ENCODE data around the gene MKRN1. TPM values are rescaled to one million over a fixed set of nuclear protein-coding genes. Genes with fewer than 3 reads are reported as not detected.

The MKRN1 gene
- total RNA-seq, 4 donors from 2014 or later: 143 to 288 (median 187) TPM

DNA sequence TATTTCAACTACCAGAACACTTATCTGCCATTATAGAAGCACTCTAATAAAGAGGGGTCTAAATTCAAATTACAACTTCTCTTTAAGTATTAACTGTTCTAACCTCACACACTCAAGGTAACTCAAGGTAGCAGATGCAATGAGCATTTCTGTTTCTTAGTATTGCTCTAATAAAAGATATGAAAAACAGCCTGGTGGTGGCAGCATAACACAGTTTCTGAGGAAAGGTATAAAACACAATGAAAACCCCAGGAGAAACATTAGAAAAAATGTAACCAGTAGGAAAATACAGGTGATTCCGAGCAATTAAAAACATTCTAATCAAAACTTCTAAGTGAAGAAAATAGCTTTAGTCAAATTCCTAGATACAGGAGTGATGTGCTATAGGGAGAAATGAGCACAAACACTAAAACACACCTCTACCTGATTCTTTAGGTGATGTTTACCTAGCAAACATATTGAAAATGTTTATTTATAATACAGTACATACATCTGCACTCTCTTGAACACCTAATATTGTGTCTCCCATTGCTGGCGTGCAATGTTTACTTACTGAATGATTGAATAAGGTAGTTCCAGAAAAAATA, 3.5 kb downstream of the MKRN1 start:
- no peak overlapping the region for H3K4me3 ChIP-seq
- peaks cover 0 to 14% (median 3%) of the 10 kb centered on the region in 4 donors for H3K36me3 ChIP-seq
- H3K27me3 ChIP-seq: no peaks in the 10 kb centered on the region
- peaks cover 14 to 37% (median 23%) of the 10 kb centered on the region in 4 donors for H3K4me1 ChIP-seq
- TF ChIP-seq POLR2AphosphoS5 (IDR thresholded peaks at IDR 0.05): no peak
- TF ChIP-seq, protein P1, sequence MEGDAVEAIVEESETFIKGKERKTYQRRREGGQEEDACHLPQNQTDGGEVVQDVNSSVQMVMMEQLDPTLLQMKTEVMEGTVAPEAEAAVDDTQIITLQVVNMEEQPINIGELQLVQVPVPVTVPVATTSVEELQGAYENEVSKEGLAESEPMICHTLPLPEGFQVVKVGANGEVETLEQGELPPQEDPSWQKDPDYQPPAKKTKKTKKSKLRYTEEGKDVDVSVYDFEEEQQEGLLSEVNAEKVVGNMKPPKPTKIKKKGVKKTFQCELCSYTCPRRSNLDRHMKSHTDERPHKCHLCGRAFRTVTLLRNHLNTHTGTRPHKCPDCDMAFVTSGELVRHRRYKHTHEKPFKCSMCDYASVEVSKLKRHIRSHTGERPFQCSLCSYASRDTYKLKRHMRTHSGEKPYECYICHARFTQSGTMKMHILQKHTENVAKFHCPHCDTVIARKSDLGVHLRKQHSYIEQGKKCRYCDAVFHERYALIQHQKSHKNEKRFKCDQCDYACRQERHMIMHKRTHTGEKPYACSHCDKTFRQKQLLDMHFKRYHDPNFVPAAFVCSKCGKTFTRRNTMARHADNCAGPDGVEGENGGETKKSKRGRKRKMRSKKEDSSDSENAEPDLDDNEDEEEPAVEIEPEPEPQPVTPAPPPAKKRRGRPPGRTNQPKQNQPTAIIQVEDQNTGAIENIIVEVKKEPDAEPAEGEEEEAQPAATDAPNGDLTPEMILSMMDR (IDR thresholded peaks at IDR 0.05): peak; percentile 45 to 76 (median 56)
- in situ Hi-C loops (cut with MboI; ENCODE audit: low pct_ligation_motif_present in 1 of 4, low pct_unique_long_range_greater_than_20kb in 1 of 4, low sequenced_read_pairs in 3 of 4) (no loop called here), intact Hi-C loops (cut with DNase I; ENCODE audit: low total_unique reads) (loop anchor here (5.0 kb wide), 1 partner anchor 176 kb away; no protein-coding TSS in a partner anchor)
- H3K9me3 ChIP-seq: no peaks in the 10 kb centered on the region
- WGBS, 2 donors (ENCODE audit: low coverage in 1 of 2): 19 to 30% methylated on average over 2 of the region's 2 CpGs
- H3K27ac ChIP-seq: peak overlapping the region; percentile 28 to 98 (median 96)
- peak; percentile 62 for DNase-seq

DNA sequence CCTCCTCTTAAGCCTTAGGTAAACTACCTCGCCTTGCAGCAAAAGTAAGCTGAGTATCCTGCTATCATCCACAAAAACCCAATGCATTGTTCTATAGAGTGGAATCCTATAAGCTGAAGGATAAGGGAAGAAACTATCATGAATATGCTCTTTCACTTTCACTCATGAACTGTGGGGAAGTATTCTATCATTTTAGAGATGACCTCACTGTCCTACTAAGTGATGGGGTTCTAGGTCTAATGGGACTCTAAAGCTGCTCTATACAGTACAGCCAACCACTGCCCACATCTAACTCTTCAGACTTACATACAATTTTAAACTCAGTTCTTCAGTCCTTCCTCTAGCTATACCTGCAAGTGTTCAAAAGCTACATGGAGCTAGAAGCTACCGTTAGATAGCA, 16.2 kb downstream of the MKRN1 start:
- H3K27ac ChIP-seq: no peak overlapping the region
- 100% methylated on average over 1 to 2 of the region's 2 CpGs for WGBS, 2 donors (ENCODE audit: low coverage in 1 of 2)
- TF ChIP-seq EP300 (IDR thresholded peaks at IDR 0.05; ENCODE audit: low read depth): no peak
- TF ChIP-seq, protein P1 (IDR thresholded peaks at IDR 0.05): no peak
- in situ Hi-C loops (cut with MboI; ENCODE audit: low pct_ligation_motif_present in 1 of 4, low pct_unique_long_range_greater_than_20kb in 1 of 4, low sequenced_read_pairs in 3 of 4): no loop called here
- no peaks in the 10 kb centered on the region for H3K27me3 ChIP-seq
- intact Hi-C loops (cut with DNase I; ENCODE audit: low total_unique reads): no loop called here
- H3K36me3 ChIP-seq: peaks cover 0 to 53% (median 26%) of the 10 kb centered on the region in 4 donors
- no peaks in the 10 kb centered on the region for H3K4me1 ChIP-seq
- H3K4me3 ChIP-seq: no peak overlapping the region
- no peaks in the 10 kb centered on the region for H3K9me3 ChIP-seq
- no peak for DNase-seq

DNA sequence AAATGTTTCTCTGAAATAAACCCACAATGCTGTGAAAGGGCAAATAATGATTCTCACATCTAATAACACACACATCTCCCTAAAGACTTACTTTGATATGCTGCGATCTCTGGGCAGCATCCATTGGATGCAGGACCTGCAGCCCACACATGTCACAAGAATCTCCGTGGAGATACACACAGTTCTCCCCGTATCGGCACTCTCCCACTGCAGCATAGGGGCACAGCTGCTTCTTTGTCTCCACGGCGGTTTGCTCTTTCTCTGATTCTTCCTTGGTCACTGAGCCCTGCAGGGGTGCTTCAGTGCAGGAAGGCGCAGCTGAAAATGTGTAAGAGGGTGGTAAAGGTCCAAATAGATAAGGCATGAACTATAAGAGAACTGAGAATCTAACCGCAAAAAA, 20.4 kb downstream of the MKRN1 start:
- no peaks in the 10 kb centered on the region for H3K27me3 ChIP-seq
- intact Hi-C loops (cut with DNase I; ENCODE audit: low total_unique reads): no loop called here

DNA sequence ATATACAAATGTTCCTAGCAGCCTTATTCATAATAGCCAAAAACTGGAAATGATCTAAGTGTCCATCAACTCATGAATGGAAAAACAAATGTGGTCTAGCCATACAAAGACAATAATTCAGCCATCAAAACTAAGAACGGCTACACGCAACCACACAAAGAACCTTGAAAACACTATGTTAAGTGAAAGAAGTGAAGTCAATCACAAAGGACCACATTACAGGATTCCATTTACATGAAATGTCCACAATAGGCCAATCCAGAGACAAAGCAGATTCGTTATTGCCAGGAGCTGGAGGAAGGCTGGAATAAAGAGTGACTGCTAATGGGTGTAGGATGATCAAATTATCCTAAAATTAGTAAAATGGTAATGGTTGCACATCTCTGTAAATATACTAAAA, 21.1 kb downstream of the MKRN1 start:
- in situ Hi-C loops (cut with MboI; ENCODE audit: low pct_ligation_motif_present in 1 of 4, low pct_unique_long_range_greater_than_20kb in 1 of 4, low sequenced_read_pairs in 3 of 4): no loop called here
- TF ChIP-seq POLR2A (IDR thresholded peaks at IDR 0.05) (no peak), POLR2AphosphoS5 (IDR thresholded peaks at IDR 0.05) (no peak)
- DNase-seq: no peak
- peaks cover 0 to 61% (median 19%) of the 10 kb centered on the region in 4 donors for H3K36me3 ChIP-seq
- H3K4me1 ChIP-seq: peaks cover 3 to 43% (median 31%) of the 10 kb centered on the region in 4 donors
- WGBS, 2 donors (ENCODE audit: low coverage in 1 of 2): 89% methylated on average over 3 of the region's 3 CpGs
- no peak overlapping the region for H3K27ac ChIP-seq
- H3K27me3 ChIP-seq: no peaks in the 10 kb centered on the region
- no peaks in the 10 kb centered on the region for H3K9me3 ChIP-seq
- intact Hi-C loops (cut with DNase I; ENCODE audit: low total_unique reads): no loop called here
- H3K4me3 ChIP-seq: no peak overlapping the region

More for the DNA sequence above, 20.4 kb downstream of the MKRN1 start:
- Histone ChIP-seq H3K27ac (no peak overlapping the region), H3K9me3 (no peaks in the 10 kb centered on the region), H3K36me3 (peaks cover 0 to 62% (median 21%) of the 10 kb centered on the region in 4 donors), H3K4me1 (peaks cover 2 to 38% (median 28%) of the 10 kb centered on the region in 4 donors), H3K4me3 (no peak overlapping the region)
- 90 to 100% methylated on average over 7 to 8 of the region's 8 CpGs for WGBS, 2 donors (ENCODE audit: low coverage in 1 of 2)
- in situ Hi-C loops (cut with MboI; ENCODE audit: low pct_ligation_motif_present in 1 of 4, low pct_unique_long_range_greater_than_20kb in 1 of 4, low sequenced_read_pairs in 3 of 4): no loop called here
- DNase-seq: no peak
- TF ChIP-seq POLR2A (IDR thresholded peaks at IDR 0.05) (no peak), POLR2AphosphoS5 (IDR thresholded peaks at IDR 0.05) (no peak), EP300 (IDR thresholded peaks at IDR 0.05; ENCODE audit: low read depth) (no peak)
- TF ChIP-seq, protein P1 (IDR thresholded peaks at IDR 0.05): no peak

Data from transverse colon (tissue), 4 donors.